ENCODE results near the gene TCF21.

The TCF21 gene

GRCh38 chr6:133889557-133890403 is 867 bp downstream of the TCF21 start:
- DNase-seq: no peak

GRCh38 chr6:133890711-133891148 is 1.8 kb downstream of the TCF21 start:
- DNase-seq: no peak

- DNase-seq: no peak
These were observed 2.4 kb downstream of the TCF21 start for GRCh38 chr6:133891149-133891926.

DNA sequence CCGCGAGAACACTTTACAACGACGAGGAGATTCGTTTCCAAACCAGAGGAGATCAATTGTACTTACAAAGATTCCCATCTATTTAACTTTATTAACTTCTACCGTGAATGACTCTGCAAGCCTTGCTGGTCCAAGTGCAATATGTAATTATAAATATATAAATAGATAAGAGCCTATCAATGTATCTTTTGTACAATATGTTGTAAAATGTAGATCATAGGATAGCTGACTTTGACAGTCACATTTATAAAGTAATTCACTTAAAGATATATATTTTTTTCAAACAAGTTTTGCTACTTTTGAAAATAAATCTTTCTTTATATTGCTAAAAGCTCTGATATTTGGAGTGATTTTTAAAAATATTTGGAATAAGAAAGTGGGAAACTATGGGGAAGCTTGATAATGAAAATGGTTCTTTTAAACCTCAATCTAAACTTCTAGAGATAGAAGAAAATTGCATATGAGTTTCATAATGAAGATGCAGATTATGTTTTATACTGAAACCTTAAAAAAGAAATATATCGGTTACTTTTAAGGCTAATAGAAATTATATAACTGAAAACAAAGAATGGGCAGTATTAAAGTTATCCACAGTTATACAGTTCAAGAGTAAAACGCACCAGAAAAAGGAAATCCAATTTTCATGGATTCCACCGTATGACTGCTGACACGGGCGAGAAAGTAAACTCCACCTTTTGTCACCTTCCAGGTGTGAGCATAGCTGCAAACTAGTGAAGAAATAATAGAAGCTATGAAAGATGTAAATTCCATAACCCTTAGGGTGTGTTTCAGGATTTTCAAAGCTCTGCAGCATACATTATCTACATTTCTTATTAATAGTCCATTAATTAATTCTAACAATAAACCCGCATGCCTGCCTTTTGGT is 3.3 kb downstream of the TCF21 start:
- DNase-seq: no peak

GRCh38 chr6:133892813-133893691 is 4.1 kb downstream of the TCF21 start:
- no peak for DNase-seq

DNA sequence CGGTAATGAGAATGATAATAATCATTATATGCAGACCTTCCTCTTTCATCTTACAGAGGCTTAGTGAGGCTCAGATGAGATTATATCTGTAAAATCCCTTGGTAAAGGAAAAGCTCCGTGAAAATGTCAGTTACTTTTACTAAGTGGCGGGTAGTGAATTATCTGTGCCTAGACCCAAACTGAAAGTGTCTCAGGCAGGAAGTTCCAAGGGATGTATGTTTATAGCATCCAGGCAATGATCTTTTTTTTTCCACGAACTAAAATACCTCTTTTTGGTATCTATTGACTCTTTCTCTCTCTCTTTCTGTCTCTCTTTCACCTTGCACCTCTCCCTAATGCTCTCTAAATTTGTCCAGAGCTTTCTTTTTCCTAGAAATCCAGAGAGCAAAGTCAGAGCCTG is 5.0 kb downstream of the TCF21 start:
- no peak for DNase-seq

- no peak for DNase-seq
These were observed 5.5 kb downstream of the TCF21 start for GRCh38 chr6:133894369-133894768.

DNA sequence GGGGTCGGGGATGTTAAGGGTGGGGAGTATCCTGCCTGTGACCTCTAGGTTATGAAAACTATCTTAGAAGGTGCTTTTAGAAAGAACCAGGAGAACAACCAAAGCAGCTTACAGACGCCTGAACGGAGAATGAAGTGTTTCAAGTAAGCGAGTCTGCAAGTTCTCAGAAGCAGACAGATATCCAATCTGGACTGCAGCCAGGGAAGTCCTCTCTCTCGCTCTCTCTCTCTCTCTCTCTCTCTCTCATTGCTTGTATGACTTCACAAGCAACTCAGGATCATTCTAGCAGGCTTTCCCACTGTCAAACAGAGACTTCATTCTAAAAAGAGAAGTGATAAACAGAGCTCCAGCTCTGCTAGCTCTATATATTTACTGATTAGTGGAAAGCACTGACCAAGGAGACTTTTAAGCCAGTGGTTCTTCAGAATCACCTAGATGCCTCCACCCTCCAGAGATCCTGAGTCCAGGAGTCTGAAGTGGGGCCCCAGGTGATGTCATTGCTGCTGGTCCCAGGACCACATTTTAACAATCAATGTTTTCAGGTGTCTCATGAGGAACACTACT is 6.0 kb downstream of the TCF21 start:
- no peak for DNase-seq

GRCh38 chr6:133895573-133896343 is 6.8 kb downstream of the TCF21 start:
- no peak for DNase-seq

DNA sequence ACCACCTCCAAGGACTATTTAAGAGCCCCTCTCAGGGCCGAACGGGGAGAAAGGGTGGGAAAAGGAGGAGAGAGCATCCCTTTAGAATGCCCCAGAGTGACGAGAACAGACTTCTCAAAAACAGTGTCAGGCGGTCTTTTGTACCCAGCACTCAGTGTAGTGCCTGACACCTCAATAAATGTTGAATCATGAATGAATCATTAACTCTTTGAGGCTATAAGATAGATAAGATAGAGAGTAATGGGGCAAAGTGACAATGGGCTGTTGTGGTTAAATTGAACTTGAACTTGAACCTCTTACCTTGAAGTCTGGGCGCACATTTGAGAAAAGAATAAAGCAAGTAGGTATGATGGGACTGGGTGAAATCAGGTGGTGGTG is 7.4 kb downstream of the TCF21 start:
- no peak for DNase-seq

- DNase-seq: no peak
These were observed 9.3 kb downstream of the TCF21 start for GRCh38 chr6:133898263-133898662.

DNA sequence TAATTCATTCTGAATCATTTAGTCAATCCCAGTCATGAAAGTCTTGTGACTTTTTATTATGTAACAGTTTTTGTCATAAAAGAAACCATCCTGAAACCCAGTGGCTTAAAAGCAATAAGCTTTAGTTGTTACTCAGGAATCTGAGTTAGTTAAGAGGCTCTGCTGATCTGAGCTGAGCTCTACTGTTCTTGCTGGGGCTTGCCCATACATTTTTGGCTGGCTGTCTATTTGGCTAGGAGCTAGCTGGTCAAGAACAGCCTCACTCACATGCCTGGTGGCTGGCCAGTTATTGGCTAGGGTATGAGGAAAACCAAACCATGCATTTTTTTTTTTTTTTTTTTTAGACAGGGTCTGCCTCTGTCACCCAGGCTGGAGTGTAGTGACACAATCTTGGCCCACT is 10.6 kb downstream of the TCF21 start:
- no peak for DNase-seq

- no peak for DNase-seq
These were observed 14.9 kb downstream of the TCF21 start for GRCh38 chr6:133903855-133904254.

DNA sequence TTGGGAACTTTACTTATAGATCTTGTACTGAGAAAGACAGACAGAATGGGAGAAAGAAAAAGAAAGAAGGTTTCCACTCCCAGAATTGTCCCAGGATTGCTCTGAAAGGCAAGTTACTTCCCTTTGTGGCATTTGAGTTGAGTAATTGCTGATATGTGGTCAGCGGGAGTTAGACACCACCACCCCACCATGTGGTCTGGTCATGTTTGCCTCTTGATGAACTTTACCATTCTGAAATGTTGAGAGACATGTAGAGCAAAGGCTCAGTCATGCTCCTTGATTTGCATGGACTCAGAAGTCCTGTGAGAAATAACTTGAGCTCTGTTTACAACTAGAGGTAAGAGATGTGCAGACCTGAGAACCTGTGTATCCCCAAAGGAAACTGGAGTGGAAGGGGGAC is 17.1 kb downstream of the TCF21 start:
- no peak for DNase-seq

DNA sequence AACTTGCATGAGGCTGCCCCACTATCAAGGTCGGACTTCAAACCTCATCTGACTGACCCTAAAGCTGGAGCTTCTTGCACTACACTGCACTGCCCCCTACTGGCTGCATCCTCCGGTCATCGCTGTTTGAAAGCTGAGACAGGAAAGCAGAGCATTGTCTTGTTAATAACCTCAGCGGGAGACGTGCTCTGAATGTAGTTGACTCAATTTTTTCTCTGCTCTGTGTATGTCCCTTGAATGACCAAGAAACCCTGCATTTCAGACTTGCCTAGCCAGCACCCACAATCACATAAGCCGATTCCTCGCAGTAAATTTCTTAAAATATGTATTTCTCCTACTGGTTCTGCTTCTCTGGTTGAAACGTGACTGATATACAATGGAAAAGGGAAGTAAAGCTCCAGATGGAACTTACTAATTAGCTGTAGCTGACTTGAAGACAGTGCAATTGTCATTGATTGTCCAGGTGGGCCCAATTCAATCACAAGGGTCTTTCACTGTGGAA is 27.8 kb downstream of the TCF21 start:
- peak in 55 of 56 donors; percentile 13 to 96 (median 69) for DNase-seq

DNA sequence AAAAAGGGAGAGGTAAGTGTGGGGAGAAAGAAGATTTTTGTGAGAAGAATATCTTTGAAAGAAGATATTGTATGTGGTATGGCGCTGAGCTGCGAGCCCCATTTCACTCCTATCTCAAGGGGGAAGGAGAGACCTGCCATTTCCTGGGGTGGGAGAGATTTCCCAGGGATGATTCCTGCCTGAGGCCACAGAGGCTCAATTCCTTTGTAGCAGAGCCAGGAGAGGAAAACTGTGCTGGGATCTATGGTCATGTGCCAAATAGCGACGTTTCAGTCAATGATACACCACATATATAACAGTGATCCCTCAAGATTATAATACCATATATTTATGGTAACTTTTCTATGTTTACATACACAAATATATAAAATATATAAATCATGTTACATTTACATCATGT is 28.9 kb downstream of the TCF21 start:
- DNase-seq: no peak

- DNase-seq: no peak
These were observed 29.5 kb downstream of the TCF21 start for GRCh38 chr6:133918208-133918930.

DNA sequence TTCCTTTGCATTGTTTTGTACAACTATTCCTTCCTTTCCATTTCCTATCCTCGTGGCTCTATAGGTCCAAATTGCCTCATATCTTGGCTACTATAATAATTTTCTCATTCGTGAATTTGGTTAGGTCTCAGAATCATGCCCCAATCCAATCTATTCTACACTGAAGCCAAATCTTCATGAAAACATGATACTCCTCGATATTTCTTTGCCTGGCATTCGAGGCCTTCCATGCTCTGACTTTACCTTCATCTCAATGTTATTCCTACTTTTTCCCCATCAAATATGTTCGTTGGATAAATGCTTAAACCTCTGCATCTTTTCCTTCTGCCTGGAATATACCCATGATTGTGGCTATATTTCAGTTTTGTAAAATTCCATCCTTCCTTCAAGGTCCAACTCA is 30.4 kb downstream of the TCF21 start:
- no peak for DNase-seq
